Body of pancreas (tissue), 4 donors: ENCODE measurements around the gene CDC42EP3. TPM values are rescaled to one million over a fixed set of nuclear protein-coding genes. Genes with fewer than 3 reads are reported as not detected.

Experiments used
- ATAC-seq: fragments of 150-250 bp; one replicate; pipeline ENCODE4 v1.9.1; 2016
- DNase-seq, 4 donors: peaks; one replicate each; pipeline ENCODE4 v3.0.0-alpha.2; 2019
- H3K27ac ChIP-seq, 4 donors: fragments of 200-600 bp; sonication (generic); 1 replicate in 3 of 4; 2 replicates in 1 of 4; pipeline versions ENCODE4 v1.5.1 to v1.6.1; 2016 to 2019; ENCODE audit warnings: mild to moderate bottlenecking in 1 of 4, mixed read lengths in 1 of 4, moderate library complexity in 1 of 4
- H3K27me3 ChIP-seq, 2 donors: fragments of 200-600 bp; sonication (generic); one replicate each; pipeline ENCODE4 v1.6.0; 2016; ENCODE audit warnings: mild to moderate bottlenecking in 1 of 2
- H3K36me3 ChIP-seq, 2 donors: fragments of 200-600 bp; sonication (generic); replicated peaks in 1 of 2; 2 replicates each; pipeline ENCODE4 v1.5.1; 2016; ENCODE audit warnings: low read depth in 2 of 2; ENCODE audit not compliant: insufficient read depth in 1 of 2
- H3K4me1 ChIP-seq: fragments of 200-600 bp; sonication (generic); one replicate; pipeline ENCODE4 v1.6.0; 2016
- H3K4me3 ChIP-seq, 2 donors: fragments of 200-600 bp; sonication (generic); 1 replicate in 1 of 2; 2 replicates in 1 of 2; pipeline ENCODE4 v1.5.1; 2016 to 2019
- H3K9me3 ChIP-seq, 3 donors: fragments of 200-600 bp; sonication (generic); 1 replicate in 2 of 3; 2 replicates in 1 of 3; pipeline ENCODE4 v1.5.1; 2016
- CTCF ChIP-seq, 7 experiments: fragments of 450-650 bp in 4 of 7; fragments of 200-600 bp in 3 of 7; sonication (generic) in 3 of 7; IDR thresholded peaks; one replicate each; pipeline ENCODE4 v1.5.1; 2016 to 2019; ENCODE audit warnings: antibody characterized with exemption in 7 of 7
- POLR2A ChIP-seq, 3 donors: fragments of 450-650 bp; IDR thresholded peaks; one replicate each; pipeline ENCODE4 v1.6.1; 2016; ENCODE audit warnings: antibody characterized with exemption in 3 of 3, mild to moderate bottlenecking in 2 of 3
- WGBS, 2 donors: methylation state at CpG; one replicate each; pipeline ENCODE4 v1.1.5; 2017; 5-methylcytosine and 5-hydroxymethylcytosine counted together
- intact Hi-C: fragments of 100-400 bp; cut with DNase I; formaldehyde crosslinking; loops from one replicate; pipeline ENCODE4 v1.15.1; 2023
- total RNA-seq, 2 donors: library from RNA; depleted of rRNA; stranded (reverse); fragments of >200 nt; gene quantifications; one replicate each; pipeline ENCODE4 v1.1.0, GENCODE V29; 2016

CDC42EP3 gene
- total RNA-seq, 2 donors from 2014 or later = 5.3 to 7.8 TPM

GRCh38 chr2:37632310-37632709 lies 39.1 kb downstream of the CDC42EP3 start:
- Histone ChIP-seq H3K27ac (no peak overlapping the region), H3K9me3 (no peaks in the 10 kb centered on the region), H3K27me3 (no peaks in the 10 kb centered on the region), H3K4me3 (no peak overlapping the region), H3K4me1 (peaks cover 20% of the 10 kb centered on the region), H3K36me3 (no peaks in the 10 kb centered on the region)
- TF ChIP-seq POLR2A (IDR thresholded peaks at IDR 0.05) (no peak), CTCF (IDR thresholded peaks at IDR 0.05) (no peak)
- intact Hi-C loops = no loop called here
- DNase-seq (no peak), ATAC-seq (no peak)
- 86 to 91% methylated on average over 2 of the region's 2 CpGs for WGBS, 2 donors

GRCh38 chr2:37631698-37632097 lies 39.7 kb downstream of the CDC42EP3 start:
- ATAC-seq = peak; percentile 75
- H3K9me3 ChIP-seq = no peaks in the 10 kb centered on the region
- H3K36me3 ChIP-seq = no peaks in the 10 kb centered on the region
- H3K27me3 ChIP-seq = no peaks in the 10 kb centered on the region
- TF ChIP-seq CTCF (IDR thresholded peaks at IDR 0.05) (no peak), POLR2A (IDR thresholded peaks at IDR 0.05) (no peak)
- no peak overlapping the region for H3K4me3 ChIP-seq
- intact Hi-C loops = no loop called here
- no peak overlapping the region for H3K27ac ChIP-seq
- 33 to 43% methylated on average over 4 of the region's 4 CpGs for WGBS, 2 donors
- no peak for DNase-seq
- H3K4me1 ChIP-seq = peaks cover 20% of the 10 kb centered on the region

GRCh38 chr2:37631292-37631691 lies 40.1 kb downstream of the CDC42EP3 start:
- H3K4me1 ChIP-seq = peaks cover 22% of the 10 kb centered on the region
- TF ChIP-seq CTCF (IDR thresholded peaks at IDR 0.05) = no peak
- no peak for TF ChIP-seq POLR2A (IDR thresholded peaks at IDR 0.05)
- no peak for DNase-seq
- ATAC-seq = no peak
- WGBS, 2 donors = 58 to 70% methylated on average over 2 of the region's 2 CpGs
- H3K9me3 ChIP-seq = no peaks in the 10 kb centered on the region
- H3K36me3 ChIP-seq = no peaks in the 10 kb centered on the region
- no peak overlapping the region for H3K4me3 ChIP-seq
- intact Hi-C loops = no loop called here
- H3K27ac ChIP-seq = peak overlapping the region in 1 of 4 donors; percentile 29
- no peaks in the 10 kb centered on the region for H3K27me3 ChIP-seq

- no peaks in the 10 kb centered on the region for H3K36me3 ChIP-seq
- H3K4me3 ChIP-seq = no peak overlapping the region
- WGBS, 2 donors = 33 to 44% methylated on average over 4 of the region's 4 CpGs
- peaks cover 25% of the 10 kb centered on the region for H3K4me1 ChIP-seq
- DNase-seq (no peak), ATAC-seq (no peak)
- no peak overlapping the region for H3K27ac ChIP-seq
- intact Hi-C loops = no loop called here
- no peaks in the 10 kb centered on the region for H3K27me3 ChIP-seq
- no peaks in the 10 kb centered on the region for H3K9me3 ChIP-seq
- TF ChIP-seq POLR2A (IDR thresholded peaks at IDR 0.05) (no peak), CTCF (IDR thresholded peaks at IDR 0.05) (no peak)
Measured at GRCh38 chr2:37630776-37631175, 40.7 kb downstream of the CDC42EP3 start.

GRCh38 chr2:37630301-37630700 lies 41.1 kb downstream of the CDC42EP3 start:
- no peak for ATAC-seq
- peaks cover 25% of the 10 kb centered on the region for H3K4me1 ChIP-seq
- H3K27me3 ChIP-seq = no peaks in the 10 kb centered on the region
- WGBS, 2 donors = 100% methylated on average over 1 of the region's 1 CpG
- no peaks in the 10 kb centered on the region for H3K9me3 ChIP-seq
- no peak for DNase-seq
- intact Hi-C loops = no loop called here
- H3K27ac ChIP-seq = no peak overlapping the region
- TF ChIP-seq POLR2A (IDR thresholded peaks at IDR 0.05) (no peak), CTCF (IDR thresholded peaks at IDR 0.05) (no peak)
- H3K36me3 ChIP-seq = no peaks in the 10 kb centered on the region
- H3K4me3 ChIP-seq = no peak overlapping the region
